HG03432 (cell line): ENCODE results near the gene ANXA1.

ENCODE experiments used
- ATAC-seq: cut with Tn5 transposase; IDR thresholded peaks from one replicate; pipeline ENCODE4 v1.9.1; 2021; ENCODE audit warnings: mild to moderate bottlenecking, moderate library complexity; ENCODE audit not compliant: unreplicated experiment

Gene ANXA1

GRCh38 chr9:73202980-73203379 lies 51.3 kb downstream of the ANXA1 start:
- no peak for ATAC-seq

GRCh38 chr9:73204936-73205335 lies 53.3 kb downstream of the ANXA1 start:
- ATAC-seq = no peak

GRCh38 chr9:73206851-73207250 lies 55.2 kb downstream of the ANXA1 start:
- ATAC-seq = no peak

- no peak for ATAC-seq
Measured at GRCh38 chr9:73210886-73211666, 59.4 kb downstream of the ANXA1 start.

DNA sequence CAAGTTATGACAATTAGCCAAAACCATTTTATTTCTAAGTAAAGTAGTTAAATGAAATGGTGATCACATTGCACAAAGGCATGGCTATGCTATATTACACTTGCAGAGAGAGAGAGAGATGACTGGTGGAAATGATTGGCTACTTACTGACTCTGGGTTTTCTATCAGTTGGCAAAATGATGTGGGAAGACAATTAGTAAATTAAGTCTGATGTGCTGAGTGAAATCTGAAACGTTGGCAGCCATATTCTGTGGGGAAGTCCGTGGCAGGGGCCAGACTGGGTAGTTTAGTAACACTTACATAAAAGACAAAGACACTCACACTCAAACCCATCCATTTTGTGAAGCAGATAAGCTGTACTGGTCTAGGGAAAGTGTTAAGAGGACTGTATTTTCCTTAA lies 61.6 kb downstream of the ANXA1 start:
- ATAC-seq = no peak

DNA sequence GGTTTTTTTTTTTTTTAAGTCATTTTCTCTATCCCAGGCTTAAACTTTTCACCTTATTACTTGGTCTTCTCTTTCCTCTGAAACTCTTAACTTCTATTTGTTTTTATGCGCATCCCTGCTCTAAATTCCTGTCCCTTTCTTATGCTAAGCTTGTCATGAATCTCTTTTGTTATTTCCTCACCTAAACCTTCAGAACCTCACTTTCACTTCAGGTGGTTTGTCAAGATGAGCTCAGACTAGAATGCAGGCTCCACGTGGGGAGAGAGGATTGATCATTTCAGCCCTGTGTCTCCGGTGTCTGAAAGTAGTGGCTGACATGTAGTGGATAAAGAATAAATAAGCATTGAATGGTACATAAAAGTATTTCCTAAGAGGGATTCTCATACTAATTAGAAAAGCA lies 63.6 kb downstream of the ANXA1 start:
- no peak for ATAC-seq

DNA sequence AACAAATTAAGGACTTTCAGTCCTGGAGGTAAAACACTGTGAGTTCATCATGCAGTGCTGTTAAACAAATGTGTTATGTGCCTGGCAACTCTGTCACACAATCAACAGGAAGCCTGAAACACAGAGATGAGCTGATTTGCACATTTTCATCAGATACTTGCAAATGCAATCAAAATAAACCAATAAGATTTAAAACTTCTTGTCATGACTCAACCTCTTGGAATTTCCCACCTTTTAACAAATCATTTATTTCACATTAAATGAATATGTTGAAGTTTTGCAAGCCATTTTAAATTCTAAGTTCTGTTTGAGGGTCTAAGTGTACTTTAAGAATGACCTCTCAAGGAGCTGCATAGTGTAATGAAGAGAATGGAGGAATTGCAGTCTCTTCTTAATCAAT lies 64.4 kb downstream of the ANXA1 start:
- no peak for ATAC-seq
